ENCODE results near the gene P2RX5.

- no peak for TF ChIP-seq POLR2A (IDR thresholded peaks at IDR 0.05)
- TF ChIP-seq POLR2AphosphoS5 (IDR thresholded peaks at IDR 0.05), result no peak
Measured at GRCh38 chr17:3627769-3628167, 68.2 kb downstream of the P2RX5 start.

Measured in prostate gland (tissue), 1 donor.